GM21367 (cell line): Measurements from ENCODE around the gene ANK2.

Source experiments
- ATAC-seq: cut with Tn5 transposase; IDR thresholded peaks from one replicate; pipeline ENCODE4 v1.9.1; 2021; ENCODE audit not compliant: unreplicated experiment

ANK2 gene

DNA sequence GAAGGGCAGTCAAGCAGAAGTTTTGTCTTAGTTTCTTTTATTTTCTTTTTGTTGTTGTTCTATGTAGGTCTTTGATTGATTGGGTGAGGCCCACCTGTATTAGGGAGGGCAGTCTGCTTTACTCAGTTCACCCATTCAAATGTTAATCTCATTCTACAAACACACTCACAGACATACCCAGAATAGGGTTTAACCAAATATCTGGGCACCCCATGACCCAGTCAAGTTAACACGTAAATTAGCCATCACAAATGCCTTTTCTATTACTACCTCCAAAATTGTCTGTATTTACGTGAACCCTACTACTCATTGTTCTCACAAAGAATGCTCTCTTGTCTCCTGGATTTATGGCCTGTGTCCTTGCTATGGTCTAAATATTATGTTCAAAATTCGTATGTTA lies 339.7 kb downstream of the ANK2 start:
- no peak for ATAC-seq

DNA sequence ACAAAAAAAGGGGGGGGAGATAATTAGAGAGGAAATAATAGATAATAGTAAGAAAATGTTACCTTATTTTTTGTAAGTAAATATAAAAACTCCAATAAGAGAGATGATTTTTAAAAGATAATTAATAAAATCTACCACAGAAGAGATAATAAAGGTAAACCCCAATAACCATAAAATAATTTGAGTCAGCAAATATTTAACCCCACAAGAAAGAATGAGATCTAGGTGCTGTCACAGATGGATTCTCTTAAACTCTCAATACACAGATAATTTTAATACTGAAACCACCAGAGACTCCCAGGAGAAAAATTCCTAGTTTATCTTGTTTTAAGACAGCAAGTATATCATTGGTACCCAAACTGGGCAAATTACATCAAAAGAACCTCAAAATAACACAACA lies 341.4 kb downstream of the ANK2 start:
- no peak for ATAC-seq

DNA sequence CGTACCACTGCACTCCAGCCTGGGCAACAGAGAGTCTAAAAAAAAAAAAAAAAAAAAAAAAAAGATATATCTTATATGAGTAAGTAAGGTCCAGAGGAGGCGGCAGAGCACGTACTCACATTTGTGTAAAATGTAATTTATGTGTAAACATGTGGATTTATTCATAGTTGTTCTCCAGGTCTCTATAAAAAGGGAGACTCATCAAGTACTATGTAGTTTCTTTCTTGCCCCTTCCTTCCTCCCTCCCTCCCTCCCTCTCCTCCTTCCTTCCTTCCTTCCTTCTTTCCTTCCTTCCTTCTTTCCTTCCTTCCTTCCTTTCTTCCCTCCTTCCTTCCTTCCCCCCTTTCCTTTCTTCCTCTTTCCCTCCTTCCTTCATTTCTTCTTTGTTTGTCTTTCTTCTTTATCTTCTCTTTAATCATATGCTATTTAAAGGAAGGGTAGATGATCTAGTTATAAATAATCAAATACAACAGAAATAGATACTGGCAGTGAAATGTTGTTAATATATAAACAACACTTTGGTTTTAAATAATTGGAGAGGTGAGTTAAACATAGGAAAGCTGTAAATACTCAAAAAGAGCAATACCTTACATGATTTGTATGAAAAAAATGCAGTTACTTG lies 344.8 kb downstream of the ANK2 start:
- no peak for ATAC-seq

DNA sequence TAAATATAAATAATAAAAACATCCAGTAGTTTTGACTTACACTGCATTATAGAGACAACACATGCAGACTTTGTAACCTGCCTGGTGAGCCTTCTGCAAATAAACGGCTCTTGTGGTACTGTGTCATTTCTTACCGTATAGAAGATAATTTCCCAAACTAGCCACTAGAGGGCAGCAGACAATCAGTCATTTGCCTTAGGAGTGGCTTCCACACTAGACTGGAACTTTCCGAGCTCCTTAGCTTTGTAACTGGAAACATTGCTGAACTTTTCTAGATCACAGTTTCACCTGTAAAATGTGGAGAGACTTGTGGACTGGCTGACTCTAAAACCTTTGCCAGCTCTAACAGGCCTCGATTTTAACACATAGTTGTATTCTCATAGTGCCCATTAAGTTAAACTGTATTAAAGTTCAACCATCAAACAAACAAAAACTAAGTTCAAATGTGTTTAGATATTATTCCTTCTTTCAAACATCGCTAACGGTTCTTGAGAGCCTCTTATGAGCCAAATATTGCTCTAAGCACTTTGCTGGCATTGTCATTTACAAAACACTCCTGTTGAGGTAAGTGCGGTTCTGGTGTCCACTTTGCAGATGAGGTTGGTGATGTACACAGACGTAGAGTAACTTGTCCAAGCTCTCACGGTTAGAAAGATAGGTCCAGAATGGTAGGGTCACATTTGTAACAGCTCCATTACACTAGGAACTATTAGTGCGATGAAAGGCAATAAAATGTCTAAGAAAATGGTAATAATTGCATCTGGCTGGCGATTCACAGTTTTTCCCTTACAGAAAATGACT lies 345.5 kb downstream of the ANK2 start:
- ATAC-seq = peak; percentile 96

DNA sequence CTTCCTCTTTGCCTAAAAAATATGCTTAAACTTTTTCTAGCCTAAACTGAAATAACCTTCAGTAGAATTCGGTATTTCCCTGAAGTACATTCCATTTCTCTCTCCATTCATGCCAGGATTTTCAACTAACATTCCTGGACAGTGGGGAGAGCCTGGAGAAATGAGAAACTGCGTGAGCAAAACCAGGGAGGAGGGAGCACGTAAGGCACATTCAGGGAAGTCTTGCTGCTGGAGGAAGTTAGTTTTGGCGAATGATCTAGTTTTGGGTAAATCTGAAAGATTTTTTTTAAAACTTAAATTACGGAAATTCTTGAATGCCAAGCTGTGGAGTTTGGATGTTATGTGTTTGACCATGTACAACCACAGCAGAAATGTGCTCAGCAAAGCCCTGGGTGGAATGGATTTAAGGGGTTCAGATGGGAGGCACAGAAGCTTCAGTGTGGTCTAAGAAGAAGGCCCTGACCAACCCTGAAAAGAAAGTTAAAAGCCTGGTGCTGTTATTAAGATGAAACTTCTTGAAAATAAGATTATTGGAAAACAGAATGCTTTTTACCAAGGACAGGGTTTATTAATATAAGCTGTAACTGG lies 347.8 kb downstream of the ANK2 start:
- ATAC-seq = no peak

DNA sequence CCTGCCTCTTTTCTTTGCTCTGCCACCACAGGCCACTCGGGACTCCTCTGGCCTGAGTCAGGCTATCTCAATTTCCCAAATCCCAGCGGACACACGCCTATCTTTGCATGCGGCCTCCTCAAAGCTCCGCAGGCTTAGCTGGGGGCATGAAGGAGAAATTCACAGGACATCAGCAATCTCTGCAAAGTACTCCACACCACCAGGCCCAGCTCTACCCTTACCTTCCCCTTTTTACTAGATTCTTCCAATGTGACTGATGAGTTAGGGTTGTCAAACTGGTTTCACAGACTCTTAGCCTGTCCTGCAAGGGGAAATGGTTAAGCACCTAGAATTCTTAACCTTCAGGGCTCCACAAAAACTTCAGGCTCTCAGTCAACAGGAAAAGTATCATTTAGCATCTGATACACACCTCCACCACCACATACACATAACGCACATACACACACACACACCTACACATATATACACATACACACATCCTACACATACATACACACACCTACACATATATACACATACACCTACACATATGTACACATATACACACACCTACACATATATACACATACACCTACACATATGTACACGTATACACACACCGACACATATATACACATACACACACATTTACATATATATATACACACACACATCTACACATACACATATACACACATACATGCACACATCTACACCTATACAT lies 349.1 kb downstream of the ANK2 start:
- ATAC-seq = no peak

DNA sequence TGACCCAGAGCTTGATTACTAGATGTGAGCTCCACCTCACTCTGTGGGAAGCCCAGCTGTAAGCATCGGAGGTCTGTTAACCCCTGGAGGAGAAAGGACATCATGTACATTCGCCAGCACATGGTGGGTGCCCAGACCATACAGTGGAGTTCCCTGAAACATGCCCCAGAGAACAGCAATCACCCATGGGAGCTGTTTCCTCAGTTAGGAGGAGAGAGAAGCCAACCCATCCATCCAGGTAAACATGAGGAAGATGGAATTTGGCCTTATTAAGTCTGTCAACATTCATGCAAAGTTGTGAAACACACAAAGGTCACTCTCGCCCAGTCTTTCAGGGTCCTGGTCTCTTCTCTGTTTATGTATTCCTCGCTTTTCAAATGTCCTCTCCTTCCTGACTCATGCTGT lies 354.7 kb downstream of the ANK2 start:
- no peak for ATAC-seq

DNA sequence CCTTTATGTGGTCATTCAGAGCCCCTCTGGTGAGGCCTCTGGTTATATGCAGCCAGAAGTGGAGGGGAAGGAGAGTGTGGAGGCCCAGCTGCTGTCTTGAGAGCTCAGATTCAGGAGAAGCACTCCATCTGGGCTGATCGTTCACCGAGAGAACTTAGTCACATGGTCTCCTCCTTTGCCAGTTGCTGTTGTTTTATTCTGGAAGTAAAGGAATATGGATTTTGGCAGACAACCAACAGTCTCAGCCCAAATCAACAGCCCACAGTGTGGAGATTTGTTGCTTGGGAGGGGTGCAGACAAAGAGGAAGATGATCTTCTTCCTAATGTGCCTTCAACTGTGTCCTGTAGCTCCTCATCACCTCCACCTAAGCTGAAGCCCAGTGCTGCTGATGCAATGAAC lies 355.4 kb downstream of the ANK2 start:
- ATAC-seq = no peak

DNA sequence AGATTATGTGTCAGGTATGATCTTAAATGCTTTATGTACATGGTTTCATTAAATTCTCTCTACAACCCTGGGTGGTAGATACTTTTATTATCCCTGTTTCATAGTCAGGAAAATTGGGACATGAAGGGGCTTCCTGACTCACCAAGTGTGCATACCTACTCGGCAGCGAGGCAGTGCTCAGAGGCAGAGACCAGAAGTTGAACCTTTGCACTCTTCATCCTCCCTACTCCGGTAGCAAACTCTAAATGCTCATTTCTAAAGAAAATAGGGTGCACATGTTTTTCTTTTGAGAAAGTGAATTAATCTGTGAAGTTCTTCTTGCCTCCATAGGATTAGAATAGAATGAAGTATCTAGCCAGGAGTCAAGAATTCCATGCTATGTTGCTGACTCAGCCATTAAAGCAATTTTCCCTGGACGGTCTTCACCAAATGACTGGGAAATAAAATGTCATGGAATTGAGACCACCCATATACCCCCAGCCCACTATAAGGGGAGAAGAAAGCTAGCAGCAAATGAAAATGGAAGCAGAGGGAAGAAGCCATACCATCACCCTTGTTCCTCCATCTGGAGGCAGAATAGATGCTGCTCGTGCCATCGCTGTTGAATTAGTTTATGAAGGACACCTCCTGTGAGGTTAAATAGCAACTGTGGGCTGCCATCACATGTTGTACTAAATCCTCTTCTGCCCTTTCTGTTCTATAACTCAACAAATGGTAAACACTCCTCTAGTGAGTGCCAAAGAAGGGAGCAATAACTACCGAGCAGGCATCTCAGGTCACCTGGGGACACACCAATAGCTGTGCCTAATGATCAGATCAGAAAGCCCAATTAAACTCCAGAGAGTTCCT lies 356.6 kb downstream of the ANK2 start:
- no peak for ATAC-seq

DNA sequence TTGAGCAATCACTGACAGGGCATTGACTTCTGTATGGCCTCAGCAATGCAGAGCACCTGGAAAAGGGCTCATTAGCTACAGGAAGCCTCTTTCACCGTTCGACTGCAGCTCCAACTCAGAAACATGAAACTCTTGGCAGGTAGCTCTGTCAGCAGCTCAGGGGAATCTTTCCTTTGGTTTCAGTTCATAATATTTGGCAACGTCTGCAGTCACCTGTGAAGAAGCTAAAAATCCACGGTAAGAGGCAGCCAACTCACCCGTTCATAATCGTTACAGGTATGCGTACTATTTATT lies 357.2 kb downstream of the ANK2 start:
- no peak for ATAC-seq

DNA sequence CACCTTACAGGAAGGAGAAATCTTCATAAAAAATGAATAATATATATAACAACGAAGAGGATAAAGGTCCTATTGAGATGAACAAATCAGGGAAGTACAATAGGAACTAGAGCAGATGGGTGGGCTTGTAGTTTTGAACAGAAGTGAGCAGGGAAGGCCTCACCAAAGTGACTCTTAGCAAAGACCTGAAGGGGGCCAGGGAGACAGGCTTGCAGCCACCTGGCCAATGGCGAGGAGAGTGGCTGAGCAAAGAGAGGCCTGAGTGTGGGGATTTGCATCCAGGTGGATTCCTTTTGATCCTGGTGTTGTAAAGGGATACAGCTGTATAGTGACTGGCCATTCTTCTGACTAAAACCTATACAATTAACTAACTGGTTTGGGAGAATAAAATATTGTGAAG lies 358.0 kb downstream of the ANK2 start:
- no peak for ATAC-seq

DNA sequence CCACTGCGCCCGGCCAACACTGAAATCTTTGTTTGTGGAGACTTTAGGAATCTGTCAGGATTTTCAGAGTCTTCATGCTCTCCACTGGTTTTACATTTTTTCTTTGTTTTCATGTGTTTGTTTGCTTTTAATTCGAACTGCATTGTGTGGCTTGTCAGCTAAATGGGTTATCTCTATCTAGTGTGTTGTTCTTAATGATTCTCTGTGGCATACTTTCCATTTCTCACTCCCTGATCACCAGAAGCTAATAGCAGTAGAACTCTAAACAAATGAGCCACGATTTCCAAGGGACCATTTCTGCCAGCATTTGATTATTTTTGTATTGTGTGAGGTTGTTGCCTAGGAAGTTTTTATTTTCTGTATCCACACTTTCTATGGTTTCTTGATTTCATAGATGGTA lies 359.7 kb downstream of the ANK2 start:
- ATAC-seq = no peak

DNA sequence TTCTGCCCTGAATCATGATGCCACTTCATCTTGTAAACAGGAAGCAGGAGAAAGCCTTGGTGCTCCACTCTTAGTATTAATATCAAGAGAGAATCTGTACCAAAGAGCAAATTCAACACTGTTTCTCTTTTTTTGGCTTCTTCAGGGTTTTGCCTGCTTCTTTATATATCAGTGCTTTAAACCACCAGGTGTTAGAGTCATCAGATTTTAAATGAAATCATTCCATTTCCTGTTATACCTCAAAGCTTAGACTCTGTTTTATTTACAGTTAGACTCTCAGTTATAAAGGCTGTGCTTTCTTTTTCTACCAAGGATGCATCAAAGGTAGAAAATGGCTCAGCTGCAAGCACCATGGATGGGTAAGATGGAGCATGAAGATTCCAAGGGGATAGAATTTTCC lies 361.2 kb downstream of the ANK2 start:
- no peak for ATAC-seq

DNA sequence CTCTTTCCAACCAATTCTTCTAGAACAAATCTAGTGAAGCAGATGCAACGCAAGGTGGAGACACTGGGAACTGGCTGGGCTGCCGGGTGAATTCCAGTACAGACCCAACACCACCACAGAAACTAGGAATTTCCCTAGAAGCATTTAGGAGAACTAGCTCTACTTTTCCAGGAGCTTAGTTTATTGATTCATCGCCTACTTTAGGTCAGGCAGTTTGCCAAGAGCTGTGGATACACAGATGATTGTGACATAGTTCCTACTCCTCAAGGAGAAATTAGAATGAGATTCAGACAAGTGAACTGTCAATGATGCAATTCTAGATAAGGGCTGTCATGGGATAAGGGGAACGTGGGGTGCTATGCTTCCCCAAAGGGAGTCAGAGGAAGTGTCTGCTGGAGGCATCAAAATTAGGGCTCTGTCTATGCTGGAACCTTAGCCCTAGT lies 362.1 kb downstream of the ANK2 start:
- no peak for ATAC-seq

DNA sequence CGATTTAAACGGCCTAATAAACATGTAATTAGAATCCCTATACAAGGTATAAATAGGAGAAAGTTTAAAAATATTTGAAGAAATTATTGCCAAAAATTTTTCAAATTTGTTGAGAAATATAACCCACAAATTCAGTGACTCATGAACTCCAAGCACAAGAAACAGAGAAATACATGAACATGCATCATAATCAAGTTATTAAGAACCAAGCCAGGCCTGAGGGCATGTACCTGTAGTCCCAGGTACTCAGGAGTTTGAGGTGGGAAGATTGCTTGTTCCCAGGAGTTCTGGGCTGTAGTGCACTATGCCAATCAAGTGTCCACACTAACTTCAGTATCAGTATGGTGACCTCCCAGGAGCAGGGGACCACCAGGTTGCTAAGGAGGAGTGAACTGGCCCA lies 370.2 kb downstream of the ANK2 start:
- ATAC-seq = no peak

DNA sequence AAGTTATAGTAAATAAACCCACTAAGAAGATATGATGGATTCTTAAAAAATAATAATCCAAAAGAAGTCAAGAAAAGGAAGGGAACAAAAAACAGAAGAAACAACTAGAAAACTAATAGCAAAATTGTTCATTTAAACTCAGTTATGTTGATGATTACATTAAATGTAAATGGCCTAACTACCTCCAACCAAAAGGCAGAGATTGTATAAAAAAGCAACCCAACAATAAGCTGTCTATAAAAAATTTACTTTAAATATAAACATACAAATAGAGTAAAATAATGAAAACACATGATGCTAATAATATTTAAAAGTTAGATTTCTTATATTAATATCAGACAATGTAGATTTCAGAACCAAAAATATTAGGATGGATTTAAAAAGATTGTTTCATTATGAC lies 371.5 kb downstream of the ANK2 start:
- ATAC-seq = no peak

DNA sequence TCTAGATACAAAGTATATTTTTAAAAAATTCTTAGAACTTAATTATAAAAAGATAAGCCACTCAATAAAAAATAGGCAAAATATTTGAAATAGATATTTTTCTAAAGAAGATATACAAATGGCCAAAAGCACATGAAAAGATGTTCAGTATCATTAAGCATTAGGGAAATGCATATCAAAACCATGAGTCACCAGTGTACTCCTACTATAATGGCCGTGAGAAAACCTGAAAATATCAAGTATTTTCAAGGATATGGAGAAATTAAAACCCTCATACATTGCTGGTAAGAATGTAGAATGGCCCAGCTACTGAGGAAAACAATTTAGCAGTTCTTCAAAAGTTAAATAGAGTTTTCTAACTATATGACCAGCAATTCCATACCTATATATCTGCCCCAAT lies 374.2 kb downstream of the ANK2 start:
- no peak for ATAC-seq

DNA sequence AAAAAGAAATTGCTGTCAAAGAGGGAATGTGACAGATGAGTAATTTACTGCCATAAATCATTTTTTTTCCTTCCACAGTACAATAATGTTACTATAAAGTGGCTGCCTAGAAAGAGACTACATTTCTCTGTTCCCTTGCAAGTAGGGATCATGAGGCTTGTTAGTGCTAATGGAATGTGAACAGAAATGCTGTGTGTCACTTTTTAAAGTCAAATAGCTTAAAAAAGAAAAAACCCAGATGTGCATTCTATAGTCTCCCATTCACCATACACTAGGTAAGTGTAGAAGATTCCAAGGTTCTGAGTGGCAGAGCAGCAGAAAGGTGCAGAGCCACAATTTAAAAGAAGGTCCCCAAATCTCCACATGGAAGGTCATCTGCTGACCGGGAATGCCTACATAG lies 383.7 kb downstream of the ANK2 start:
- ATAC-seq = no peak
